WTC11 (cell line): ENCODE results near the gene DNM3. TPM values are rescaled to one million over a fixed set of nuclear protein-coding genes. Genes with fewer than 3 reads are reported as not detected.

Source experiments
- ATAC-seq: fragments of 200-7000 bp; cut with Tn5 transposase; 2 replicates; pipeline ENCODE4 v1.10.0; 2021; ENCODE audit warnings: mild to moderate bottlenecking, moderate library complexity
- CTCF ChIA-PET: fragments of 300-600 bp; sonication (Branson Sonifier 250); formaldehyde crosslinking; loops from one replicate; lab custom pipeline; 2021; ENCODE audit warnings: antibody characterized with exemption; lab: Charles Lee
- POLR2A ChIA-PET: fragments of 350-600 bp; sonication (Branson Sonifier 250); formaldehyde crosslinking; loops from one replicate; lab custom pipeline; 2021; ENCODE audit warnings: antibody characterized with exemption; lab: Charles Lee
- DNase-seq: peaks from one replicate; pipeline ENCODE4 v3.0.0; 2021; ENCODE audit warnings: low spot score
- H3K27ac Mint-ChIP-seq: 2 replicates; pipeline ENCODE4 v1.8.0; 2021; ENCODE audit warnings: mixed read lengths
- H3K27me3 Mint-ChIP-seq: 2 replicates; pipeline ENCODE4 v1.8.0; 2021; ENCODE audit warnings: low read depth, mild to moderate bottlenecking, moderate library complexity, mixed read lengths
- H3K36me3 Mint-ChIP-seq: 2 replicates; pipeline ENCODE4 v1.8.0; 2021; ENCODE audit warnings: mixed read lengths
- H3K4me1 Mint-ChIP-seq: 2 replicates; pipeline ENCODE4 v1.8.0; 2022; ENCODE audit warnings: mixed read lengths
- H3K4me3 Mint-ChIP-seq: 2 replicates; pipeline ENCODE4 v1.8.0; 2021; ENCODE audit warnings: mild to moderate bottlenecking, moderate library complexity, mixed read lengths
- H3K9me3 Mint-ChIP-seq: 2 replicates; pipeline ENCODE4 v1.8.0; 2021; ENCODE audit warnings: mixed read lengths
- E2F5 ChIP-seq: sonication (generic); formaldehyde crosslinking; IDR thresholded peaks from 2 replicates; pipeline ENCODE4 v1.8.1; 2022; ENCODE audit warnings: mild to moderate bottlenecking, moderate library complexity, missing genetic modification reagents
- ETV6 ChIP-seq: sonication (generic); formaldehyde crosslinking; IDR thresholded peaks from 2 replicates; pipeline ENCODE4 v1.8.1; 2022; ENCODE audit warnings: mild to moderate bottlenecking, missing genetic modification reagents
- FOXJ3 ChIP-seq: sonication (generic); formaldehyde crosslinking; IDR thresholded peaks from 2 replicates; pipeline ENCODE4 v1.9.0; 2021; ENCODE audit warnings: missing genetic modification reagents, mild to moderate bottlenecking, borderline replicate concordance
- FOXP1 ChIP-seq: sonication (generic); formaldehyde crosslinking; IDR thresholded peaks from 2 replicates; pipeline ENCODE4 v1.8.0; 2022; ENCODE audit warnings: missing genetic modification reagents, mild to moderate bottlenecking, moderate library complexity, borderline replicate concordance
- GABPB1 ChIP-seq: sonication (generic); formaldehyde crosslinking; IDR thresholded peaks from 2 replicates; pipeline ENCODE4 v1.8.1; 2023; ENCODE audit warnings: mild to moderate bottlenecking, missing genetic modification reagents
- HMGA2 ChIP-seq: fragments of 250-450 bp; sonication (Bioruptor Pico); IDR thresholded peaks from 2 replicates; pipeline ENCODE4 v1.4.0; 2021; ENCODE audit warnings: mild to moderate bottlenecking, moderate library complexity
- JAZF1 ChIP-seq: fragments of 250-450 bp; sonication (Bioruptor Pico); IDR thresholded peaks from 2 replicates; pipeline ENCODE4 v1.9.0; 2021; ENCODE audit warnings: moderate library complexity, mild to moderate bottlenecking, inconsistent platforms
- NFATC4 ChIP-seq: fragments of 250-450 bp; sonication (Bioruptor Pico); IDR thresholded peaks from 2 replicates; pipeline ENCODE4 v1.9.0; 2021; ENCODE audit warnings: mild to moderate bottlenecking
- NFYB ChIP-seq: sonication (generic); formaldehyde crosslinking; conservative IDR thresholded peaks from 2 replicates; pipeline ENCODE4 v1.8.0; 2022; ENCODE audit warnings: low read depth, missing genetic modification reagents
- RELA ChIP-seq: sonication (generic); formaldehyde crosslinking; IDR thresholded peaks from 2 replicates; pipeline ENCODE4 v1.8.1; 2022; ENCODE audit warnings: missing genetic modification reagents, mild to moderate bottlenecking, borderline replicate concordance
- STAT6 ChIP-seq: sonication (generic); formaldehyde crosslinking; conservative IDR thresholded peaks from 2 replicates; pipeline ENCODE4 v1.8.1; 2023; ENCODE audit warnings: mild to moderate bottlenecking, low read depth, missing genetic modification reagents, moderate library complexity
- ZBTB21 ChIP-seq: sonication (generic); formaldehyde crosslinking; IDR thresholded peaks from 2 replicates; pipeline ENCODE4 v1.8.1; 2023; ENCODE audit warnings: mild to moderate bottlenecking, missing genetic modification reagents, borderline replicate concordance
- ZNF232 ChIP-seq: sonication (generic); formaldehyde crosslinking; IDR thresholded peaks from 2 replicates; pipeline ENCODE4 v1.8.0; 2022; ENCODE audit warnings: mild to moderate bottlenecking, missing genetic modification reagents
- ZNF423 ChIP-seq: fragments of 250-450 bp; sonication (Bioruptor Pico); IDR thresholded peaks from 2 replicates; pipeline ENCODE4 v2.1.2; 2022; ENCODE audit warnings: mild to moderate bottlenecking, moderate library complexity
- total RNA-seq: library from RNA; stranded (reverse); gene quantifications from 3 replicates; pipeline ENCODE4 v1.2.3, GENCODE V29; 2021
- TF ChIP-seq, protein P1 (sequence below): sonication (generic); formaldehyde crosslinking; IDR thresholded peaks from 2 replicates; pipeline ENCODE4 v1.8.0; 2023; ENCODE audit warnings: mild to moderate bottlenecking, missing genetic modification reagents
- TF ChIP-seq, protein P2 (sequence below): sonication (generic); formaldehyde crosslinking; IDR thresholded peaks from 2 replicates; pipeline ENCODE4 v1.8.1; 2022; ENCODE audit warnings: low read depth, mild to moderate bottlenecking, moderate library complexity, missing genetic modification reagents, borderline replicate concordance
- TF ChIP-seq, protein P3 (sequence below): fragments of 250-450 bp; sonication (Bioruptor Pico); IDR thresholded peaks from 2 replicates; pipeline ENCODE4 v1.9.0; 2021; ENCODE audit warnings: mild to moderate bottlenecking
- TF ChIP-seq, protein P4 (sequence below): fragments of 250-450 bp; sonication (Bioruptor Pico); IDR thresholded peaks from 2 replicates; pipeline ENCODE4 v2.1.2; 2022; ENCODE audit warnings: mild to moderate bottlenecking, moderate library complexity

DNM3 gene
- total RNA-seq, 1 experiment from 2014 or later: 1.9 TPM

- TF ChIP-seq STAT6 (CRISPR knock-in tag): no peak
- TF ChIP-seq, protein P1, sequence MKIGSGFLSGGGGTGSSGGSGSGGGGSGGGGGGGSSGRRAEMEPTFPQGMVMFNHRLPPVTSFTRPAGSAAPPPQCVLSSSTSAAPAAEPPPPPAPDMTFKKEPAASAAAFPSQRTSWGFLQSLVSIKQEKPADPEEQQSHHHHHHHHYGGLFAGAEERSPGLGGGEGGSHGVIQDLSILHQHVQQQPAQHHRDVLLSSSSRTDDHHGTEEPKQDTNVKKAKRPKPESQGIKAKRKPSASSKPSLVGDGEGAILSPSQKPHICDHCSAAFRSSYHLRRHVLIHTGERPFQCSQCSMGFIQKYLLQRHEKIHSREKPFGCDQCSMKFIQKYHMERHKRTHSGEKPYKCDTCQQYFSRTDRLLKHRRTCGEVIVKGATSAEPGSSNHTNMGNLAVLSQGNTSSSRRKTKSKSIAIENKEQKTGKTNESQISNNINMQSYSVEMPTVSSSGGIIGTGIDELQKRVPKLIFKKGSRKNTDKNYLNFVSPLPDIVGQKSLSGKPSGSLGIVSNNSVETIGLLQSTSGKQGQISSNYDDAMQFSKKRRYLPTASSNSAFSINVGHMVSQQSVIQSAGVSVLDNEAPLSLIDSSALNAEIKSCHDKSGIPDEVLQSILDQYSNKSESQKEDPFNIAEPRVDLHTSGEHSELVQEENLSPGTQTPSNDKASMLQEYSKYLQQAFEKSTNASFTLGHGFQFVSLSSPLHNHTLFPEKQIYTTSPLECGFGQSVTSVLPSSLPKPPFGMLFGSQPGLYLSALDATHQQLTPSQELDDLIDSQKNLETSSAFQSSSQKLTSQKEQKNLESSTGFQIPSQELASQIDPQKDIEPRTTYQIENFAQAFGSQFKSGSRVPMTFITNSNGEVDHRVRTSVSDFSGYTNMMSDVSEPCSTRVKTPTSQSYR (CRISPR knock-in tag): no peak
- no peak for TF ChIP-seq ETV6
- no peak for TF ChIP-seq NFYB (CRISPR knock-in tag)
- no peak for TF ChIP-seq ZNF232 (CRISPR knock-in tag)
- TF ChIP-seq RELA (CRISPR knock-in tag): no peak
These were observed 324.1 kb downstream of the DNM3 start (continued) for GRCh38 chr1:172165403-172165802.

- TF ChIP-seq, protein P2, sequence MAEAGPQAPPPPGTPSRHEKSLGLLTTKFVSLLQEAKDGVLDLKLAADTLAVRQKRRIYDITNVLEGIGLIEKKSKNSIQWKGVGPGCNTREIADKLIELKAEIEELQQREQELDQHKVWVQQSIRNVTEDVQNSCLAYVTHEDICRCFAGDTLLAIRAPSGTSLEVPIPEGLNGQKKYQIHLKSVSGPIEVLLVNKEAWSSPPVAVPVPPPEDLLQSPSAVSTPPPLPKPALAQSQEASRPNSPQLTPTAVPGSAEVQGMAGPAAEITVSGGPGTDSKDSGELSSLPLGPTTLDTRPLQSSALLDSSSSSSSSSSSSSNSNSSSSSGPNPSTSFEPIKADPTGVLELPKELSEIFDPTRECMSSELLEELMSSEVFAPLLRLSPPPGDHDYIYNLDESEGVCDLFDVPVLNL (CRISPR knock-in tag): no peak
- TF ChIP-seq HMGA2 (CRISPR knock-in tag) (no peak), FOXJ3 (CRISPR knock-in tag) (no peak), JAZF1 (no peak), ZBTB21 (CRISPR knock-in tag) (no peak), FOXP1 (CRISPR knock-in tag) (no peak), E2F5 (CRISPR knock-in tag) (no peak), ZNF423 (CRISPR knock-in tag) (no peak), NFATC4 (no peak)
- TF ChIP-seq, all 79 proteins: peak for 0
- CTCF ChIA-PET: no interaction called here
- Mint-ChIP-seq H3K4me3 (no peak overlapping the region), H3K9me3 (0 out of 2 replicates have a peak, but pooled peaks cover 5% of the 10 kb centered on the region), H3K36me3 (no peaks in the 10 kb centered on the region), H3K4me1 (no peaks in the 10 kb centered on the region), H3K27me3 (no peaks in the 10 kb centered on the region), H3K27ac (no peak overlapping the region)
- POLR2A ChIA-PET: no interaction called here
- ATAC-seq: no peak
- DNase-seq: no peak
These were observed 326.7 kb downstream of the DNM3 start for GRCh38 chr1:172167796-172168596.

DNA sequence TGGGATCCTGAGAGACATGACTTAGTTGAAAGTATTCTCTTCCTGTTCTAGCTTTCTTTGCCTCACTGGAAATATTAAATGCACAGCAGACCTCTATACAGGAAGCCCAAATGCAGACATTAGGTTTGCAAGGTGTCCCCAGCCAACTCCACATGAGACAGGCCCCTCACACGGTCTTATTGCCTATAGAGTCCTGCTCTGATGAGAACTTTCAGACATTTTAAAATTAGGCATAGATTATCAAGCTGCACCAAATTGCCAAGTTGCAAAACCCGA is 327.2 kb downstream of the DNM3 start:
- no peak overlapping the region for H3K4me3 Mint-ChIP-seq
- ChIA-PET POLR2A (no interaction called here), CTCF (no interaction called here)
- 0 out of 2 replicates have a peak, but pooled peaks cover 5% of the 10 kb centered on the region for H3K9me3 Mint-ChIP-seq
- H3K27ac Mint-ChIP-seq: no peak overlapping the region
- ATAC-seq (no peak), DNase-seq (no peak)
- no peaks in the 10 kb centered on the region for H3K4me1 Mint-ChIP-seq
- no peaks in the 10 kb centered on the region for H3K36me3 Mint-ChIP-seq
- H3K27me3 Mint-ChIP-seq: no peaks in the 10 kb centered on the region
- TF ChIP-seq, protein P3, sequence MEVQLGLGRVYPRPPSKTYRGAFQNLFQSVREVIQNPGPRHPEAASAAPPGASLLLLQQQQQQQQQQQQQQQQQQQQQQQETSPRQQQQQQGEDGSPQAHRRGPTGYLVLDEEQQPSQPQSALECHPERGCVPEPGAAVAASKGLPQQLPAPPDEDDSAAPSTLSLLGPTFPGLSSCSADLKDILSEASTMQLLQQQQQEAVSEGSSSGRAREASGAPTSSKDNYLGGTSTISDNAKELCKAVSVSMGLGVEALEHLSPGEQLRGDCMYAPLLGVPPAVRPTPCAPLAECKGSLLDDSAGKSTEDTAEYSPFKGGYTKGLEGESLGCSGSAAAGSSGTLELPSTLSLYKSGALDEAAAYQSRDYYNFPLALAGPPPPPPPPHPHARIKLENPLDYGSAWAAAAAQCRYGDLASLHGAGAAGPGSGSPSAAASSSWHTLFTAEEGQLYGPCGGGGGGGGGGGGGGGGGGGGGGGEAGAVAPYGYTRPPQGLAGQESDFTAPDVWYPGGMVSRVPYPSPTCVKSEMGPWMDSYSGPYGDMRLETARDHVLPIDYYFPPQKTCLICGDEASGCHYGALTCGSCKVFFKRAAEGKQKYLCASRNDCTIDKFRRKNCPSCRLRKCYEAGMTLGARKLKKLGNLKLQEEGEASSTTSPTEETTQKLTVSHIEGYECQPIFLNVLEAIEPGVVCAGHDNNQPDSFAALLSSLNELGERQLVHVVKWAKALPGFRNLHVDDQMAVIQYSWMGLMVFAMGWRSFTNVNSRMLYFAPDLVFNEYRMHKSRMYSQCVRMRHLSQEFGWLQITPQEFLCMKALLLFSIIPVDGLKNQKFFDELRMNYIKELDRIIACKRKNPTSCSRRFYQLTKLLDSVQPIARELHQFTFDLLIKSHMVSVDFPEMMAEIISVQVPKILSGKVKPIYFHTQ (CRISPR knock-in tag): no peak
- TF ChIP-seq GABPB1: no peak
- TF ChIP-seq, protein P4, sequence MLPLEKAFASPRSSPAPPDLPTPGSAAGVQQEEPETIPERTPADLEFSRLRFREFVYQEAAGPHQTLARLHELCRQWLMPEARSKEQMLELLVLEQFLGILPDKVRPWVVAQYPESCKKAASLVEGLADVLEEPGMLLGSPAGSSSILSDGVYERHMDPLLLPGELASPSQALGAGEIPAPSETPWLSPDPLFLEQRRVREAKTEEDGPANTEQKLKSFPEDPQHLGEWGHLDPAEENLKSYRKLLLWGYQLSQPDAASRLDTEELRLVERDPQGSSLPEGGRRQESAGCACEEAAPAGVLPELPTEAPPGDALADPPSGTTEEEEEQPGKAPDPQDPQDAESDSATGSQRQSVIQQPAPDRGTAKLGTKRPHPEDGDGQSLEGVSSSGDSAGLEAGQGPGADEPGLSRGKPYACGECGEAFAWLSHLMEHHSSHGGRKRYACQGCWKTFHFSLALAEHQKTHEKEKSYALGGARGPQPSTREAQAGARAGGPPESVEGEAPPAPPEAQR (CRISPR knock-in tag): no peak
